Gastrocnemius medialis (tissue), 4 donors: ENCODE results near the gene ERICH2. TPM values are rescaled to one million over a fixed set of nuclear protein-coding genes. Genes with fewer than 3 reads are reported as not detected.

Experiments used
- ATAC-seq, 2 donors: fragments of 150-250 bp; one replicate each; pipeline ENCODE4 v1.9.1; 2016
- DNase-seq, 2 donors: peaks; one replicate each; pipeline ENCODE4 v3.0.0-alpha.2; 2019
- H3K27ac ChIP-seq, 4 donors: fragments of 200-600 bp; sonication (generic); 1 replicate in 1 of 4; 2 replicates in 3 of 4; pipeline ENCODE4 v1.5.1; 2016 to 2018; ENCODE audit warnings: mild to moderate bottlenecking in 2 of 4, moderate library complexity in 1 of 4
- H3K27me3 ChIP-seq, 3 donors: fragments of 200-600 bp; sonication (generic) in 2 of 3; 1 replicate in 1 of 3; 2 replicates in 2 of 3; pipeline versions ENCODE4 v1.5.1 to v1.6.0; 2016 to 2019; ENCODE audit warnings: mild to moderate bottlenecking in 1 of 3, moderate library complexity in 1 of 3
- H3K36me3 ChIP-seq, 2 donors: fragments of 200-600 bp; sonication (generic) in 1 of 2; one replicate each; pipeline ENCODE4 v1.5.1; 2017 to 2018
- H3K4me1 ChIP-seq, 2 donors: fragments of 200-600 bp; sonication (generic) in 1 of 2; one replicate each; pipeline ENCODE4 v1.5.1; 2016 to 2017; ENCODE audit warnings: mild to moderate bottlenecking in 2 of 2
- H3K4me3 ChIP-seq, 4 donors: fragments of 200-600 bp; sonication (generic) in 3 of 4; 1 replicate in 1 of 4; 2 replicates in 3 of 4; pipeline ENCODE4 v1.5.1; 2016 to 2019; ENCODE audit warnings: mild to moderate bottlenecking in 2 of 4
- H3K9me3 ChIP-seq, 3 donors: fragments of 200-600 bp; sonication (generic) in 2 of 3; 1 replicate in 1 of 3; 2 replicates in 2 of 3; pipeline ENCODE4 v1.5.1; 2016 to 2019
- POLR2A ChIP-seq, 2 donors: fragments of 450-650 bp; IDR thresholded peaks; one replicate each; pipeline ENCODE4 v1.6.1; 2017; ENCODE audit warnings: antibody characterized with exemption in 2 of 2, mild to moderate bottlenecking in 2 of 2, moderate library complexity in 2 of 2
- in situ Hi-C, 4 donors: fragments of 200-750 bp; cut with MboI; loops; one replicate each; pipeline versions ENCODE4 v1.15.0 to v1.8.0; 2017; ENCODE audit warnings: low sequenced_read_pairs in 4 of 4
- intact Hi-C: fragments of 100-400 bp; cut with DNase I; formaldehyde crosslinking; loops from one replicate; pipeline ENCODE4 v1.15.1; 2023; ENCODE audit warnings: low total_unique reads
- total RNA-seq, 4 donors: library from RNA; depleted of rRNA; stranded (reverse); fragments of >200 nt; gene quantifications; one replicate each; pipeline versions ENCODE4 v1.1.0 to v1.2.3, GENCODE V29; 2016
- TF ChIP-seq, protein P1 (sequence below), 5 experiments: fragments of 450-650 bp in 3 of 5; fragments of 200-600 bp in 2 of 5; sonication (generic) in 2 of 5; IDR thresholded peaks in 4 of 5; conservative IDR thresholded peaks in 1 of 5; 1 replicate in 4 of 5; 2 replicates in 1 of 5; pipeline ENCODE4 v1.5.1; 2016 to 2019; ENCODE audit warnings: antibody characterized with exemption in 5 of 5, mild to moderate bottlenecking in 3 of 5, moderate library complexity in 3 of 5

Gene ERICH2, protein sequence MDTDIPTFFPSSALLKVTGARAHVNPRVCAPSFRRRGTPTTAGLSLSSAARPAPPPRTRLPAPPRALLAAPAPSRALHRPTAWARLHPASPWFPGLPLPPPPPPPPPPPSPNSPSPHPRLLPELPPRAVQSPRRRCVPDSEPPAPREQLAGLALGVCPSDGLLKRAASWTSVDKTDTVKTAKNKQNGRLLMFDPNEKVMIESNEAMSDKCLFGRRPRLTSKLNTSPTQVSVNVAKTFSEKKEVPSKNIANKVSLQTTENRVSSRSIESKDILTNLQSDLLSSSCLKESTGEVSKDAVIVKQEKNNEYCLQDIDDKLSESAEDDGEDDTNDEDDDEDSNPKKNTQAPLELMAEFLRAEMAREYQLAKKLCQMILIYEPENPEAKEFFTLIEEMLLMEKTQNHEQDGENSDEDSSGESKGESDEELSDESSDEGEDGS
- not detected for total RNA-seq

DNA sequence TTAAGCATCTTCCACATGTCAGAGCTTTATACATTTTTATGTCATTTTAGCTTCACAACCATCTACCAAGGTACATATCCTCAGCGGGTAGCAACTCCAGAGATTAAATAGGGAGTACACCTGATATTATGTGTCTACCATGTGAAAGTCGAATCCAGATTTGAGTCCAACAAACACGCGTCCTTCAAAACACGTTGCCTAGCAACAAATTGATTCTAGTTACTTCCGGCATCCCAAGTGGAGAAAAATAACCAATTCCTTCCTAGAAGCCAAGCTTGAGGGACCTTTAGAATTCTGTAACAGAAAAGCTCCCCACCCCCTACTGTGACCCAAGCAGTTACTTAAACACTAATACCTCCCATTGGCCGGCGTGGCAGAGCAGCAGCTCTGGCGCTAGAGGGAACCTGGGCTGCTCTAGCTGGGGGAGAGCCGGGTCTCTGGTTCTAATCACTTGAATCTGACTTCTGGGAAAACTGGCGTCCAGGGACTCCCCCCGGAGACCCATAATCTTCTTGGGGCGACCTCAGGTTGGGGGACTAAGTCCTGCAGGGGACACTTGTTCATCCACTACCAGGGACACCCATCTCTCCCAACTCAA, at the start of gene ERICH2:
TSS of gene ERICH2 (plus strand) at position 371 of the 598 bp plus-strand sequence. CDS start 304 bp downstream, outside the sequence.
- in situ Hi-C loops, result no loop called here
- H3K36me3 ChIP-seq, result no peaks in the 10 kb centered on the region
- peak within 1 kb of the TSS; percentile 71 to 81 (median 77) for H3K4me3 ChIP-seq
- H3K9me3 ChIP-seq, result no peaks in the 10 kb centered on the region
- H3K27me3 ChIP-seq, result no peaks in the 10 kb centered on the region
- TF ChIP-seq, protein P1, sequence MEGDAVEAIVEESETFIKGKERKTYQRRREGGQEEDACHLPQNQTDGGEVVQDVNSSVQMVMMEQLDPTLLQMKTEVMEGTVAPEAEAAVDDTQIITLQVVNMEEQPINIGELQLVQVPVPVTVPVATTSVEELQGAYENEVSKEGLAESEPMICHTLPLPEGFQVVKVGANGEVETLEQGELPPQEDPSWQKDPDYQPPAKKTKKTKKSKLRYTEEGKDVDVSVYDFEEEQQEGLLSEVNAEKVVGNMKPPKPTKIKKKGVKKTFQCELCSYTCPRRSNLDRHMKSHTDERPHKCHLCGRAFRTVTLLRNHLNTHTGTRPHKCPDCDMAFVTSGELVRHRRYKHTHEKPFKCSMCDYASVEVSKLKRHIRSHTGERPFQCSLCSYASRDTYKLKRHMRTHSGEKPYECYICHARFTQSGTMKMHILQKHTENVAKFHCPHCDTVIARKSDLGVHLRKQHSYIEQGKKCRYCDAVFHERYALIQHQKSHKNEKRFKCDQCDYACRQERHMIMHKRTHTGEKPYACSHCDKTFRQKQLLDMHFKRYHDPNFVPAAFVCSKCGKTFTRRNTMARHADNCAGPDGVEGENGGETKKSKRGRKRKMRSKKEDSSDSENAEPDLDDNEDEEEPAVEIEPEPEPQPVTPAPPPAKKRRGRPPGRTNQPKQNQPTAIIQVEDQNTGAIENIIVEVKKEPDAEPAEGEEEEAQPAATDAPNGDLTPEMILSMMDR (IDR thresholded peaks at IDR 0.05 in 4 of 5, conservative IDR thresholded peaks at IDR 0.05 in 1 of 5), result no peak
- no peak for TF ChIP-seq POLR2A (IDR thresholded peaks at IDR 0.05)
- peak; percentile 5 to 24 for DNase-seq
- intact Hi-C loops, result loop anchor here (2.0 kb wide), 1 partner anchor 45 kb away; no protein-coding TSS in a partner anchor
- peaks cover 0 to 6% of the 10 kb centered on the region in 2 donors for H3K4me1 ChIP-seq
- peak within 1 kb of the TSS; percentile 54 to 69 (median 60) for H3K27ac ChIP-seq
- ATAC-seq, result peak; percentile 65 to 68

DNA sequence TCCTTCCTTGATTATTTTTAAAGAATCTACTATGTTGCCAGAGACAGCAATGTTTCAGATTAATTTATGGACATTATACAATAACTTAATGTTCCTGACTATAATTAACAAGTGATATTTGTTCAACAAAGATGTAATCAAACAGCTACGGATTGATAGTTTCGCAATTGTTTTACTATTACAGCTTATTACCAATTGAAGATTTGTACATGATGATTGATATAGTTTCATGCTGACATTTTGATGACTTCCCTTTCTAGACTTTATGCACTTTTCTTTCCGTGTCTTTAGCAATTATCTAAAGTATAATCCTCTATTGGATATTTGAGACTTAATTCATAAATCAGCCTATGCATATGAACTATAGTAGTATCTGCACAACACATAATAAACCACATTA, 48.5 kb upstream of the ERICH2 start:
- Histone ChIP-seq H3K27ac (no peak overlapping the region), H3K27me3 (peaks cover 28 to 53% (median 35%) of the 10 kb centered on the region in 3 donors), H3K36me3 (no peaks in the 10 kb centered on the region), H3K4me1 (peaks cover 0 to 5% of the 10 kb centered on the region in 2 donors), H3K9me3 (no peaks in the 10 kb centered on the region), H3K4me3 (no peak overlapping the region)
- TF ChIP-seq, protein P1 (IDR thresholded peaks at IDR 0.05 in 4 of 5, conservative IDR thresholded peaks at IDR 0.05 in 1 of 5), result no peak
- no peak for TF ChIP-seq POLR2A (IDR thresholded peaks at IDR 0.05)
- ATAC-seq (no peak), DNase-seq (no peak)
- intact Hi-C loops, result no loop called here
- in situ Hi-C loops, result no loop called here

DNA sequence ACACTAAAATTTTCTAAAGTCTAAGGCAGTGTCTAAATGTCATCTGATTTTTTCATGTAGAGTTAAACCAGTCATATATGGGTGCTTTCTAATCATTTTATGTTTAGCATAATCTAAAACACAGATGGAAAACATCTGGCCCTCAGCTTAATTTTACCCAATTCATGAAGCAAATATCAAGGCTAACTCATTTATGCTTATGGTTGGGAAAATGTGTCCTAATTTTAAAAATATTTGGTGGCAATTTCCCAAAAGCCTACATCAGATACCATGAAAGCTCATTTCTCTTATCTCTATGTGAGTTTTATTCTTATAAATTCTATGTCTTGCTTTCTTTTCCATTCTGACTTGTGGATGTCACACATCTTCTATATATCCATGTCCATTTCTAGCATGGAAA, 47.9 kb upstream of the ERICH2 start:
- DNase-seq (no peak), ATAC-seq (no peak)
- intact Hi-C loops, result no loop called here
- in situ Hi-C loops, result no loop called here
- peaks cover 22 to 47% (median 29%) of the 10 kb centered on the region in 3 donors for H3K27me3 ChIP-seq
- no peaks in the 10 kb centered on the region for H3K36me3 ChIP-seq
- H3K9me3 ChIP-seq, result no peaks in the 10 kb centered on the region
- H3K4me3 ChIP-seq, result no peak overlapping the region
- no peak overlapping the region for H3K27ac ChIP-seq
- H3K4me1 ChIP-seq, result peaks cover 0 to under 1% of the 10 kb centered on the region in 2 donors
- TF ChIP-seq, protein P1 (IDR thresholded peaks at IDR 0.05 in 4 of 5, conservative IDR thresholded peaks at IDR 0.05 in 1 of 5), result no peak
- no peak for TF ChIP-seq POLR2A (IDR thresholded peaks at IDR 0.05)

DNA sequence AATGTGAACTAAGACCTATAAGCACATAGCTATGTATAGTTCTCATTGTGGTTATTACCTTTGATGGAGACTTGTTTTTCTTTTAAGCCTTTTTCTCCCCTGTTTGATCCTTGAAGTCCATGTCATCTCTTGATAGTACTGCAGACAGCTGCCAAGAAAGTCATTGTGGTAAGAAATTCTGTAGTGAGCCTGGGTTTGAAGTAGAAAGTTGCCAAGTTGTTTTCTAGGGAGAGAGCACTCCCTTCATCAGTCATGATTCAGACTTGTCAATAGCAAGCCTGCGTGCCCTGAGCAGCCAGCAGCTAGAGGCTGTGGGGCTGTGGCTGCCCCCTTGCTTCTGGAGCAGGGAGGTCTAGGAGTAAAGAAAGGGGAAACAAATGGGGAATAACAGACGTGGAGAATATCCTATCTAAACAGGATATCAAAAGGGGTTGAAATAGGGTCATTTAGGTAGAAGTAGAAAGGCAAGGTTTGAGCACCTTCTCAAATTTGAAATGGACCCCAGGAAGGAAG, 46.7 kb upstream of the ERICH2 start:
- ATAC-seq (no peak), DNase-seq (no peak)
- peaks cover 10 to 35% (median 18%) of the 10 kb centered on the region in 3 donors for H3K27me3 ChIP-seq
- TF ChIP-seq, protein P1 (IDR thresholded peaks at IDR 0.05 in 4 of 5, conservative IDR thresholded peaks at IDR 0.05 in 1 of 5), result no peak
- no peak for TF ChIP-seq POLR2A (IDR thresholded peaks at IDR 0.05)
- H3K36me3 ChIP-seq, result no peaks in the 10 kb centered on the region
- intact Hi-C loops, result no loop called here
- no peaks in the 10 kb centered on the region for H3K9me3 ChIP-seq
- no peak overlapping the region for H3K4me3 ChIP-seq
- in situ Hi-C loops, result no loop called here
- no peak overlapping the region for H3K27ac ChIP-seq
- no peaks in the 10 kb centered on the region for H3K4me1 ChIP-seq
